Subcutaneous adipose tissue (tissue), 4 donors: ENCODE measurements around the gene STYX. TPM values are rescaled to one million over a fixed set of nuclear protein-coding genes. Genes with fewer than 3 reads are reported as not detected.

Experiments used
- CTCF ChIP-seq: fragments of 450-650 bp; IDR thresholded peaks from one replicate; pipeline ENCODE4 v1.5.1; 2016; ENCODE audit warnings: low read depth, mild to moderate bottlenecking, control low read depth, antibody characterized with exemption, moderate library complexity
- total RNA-seq, 4 donors: library from RNA; depleted of rRNA; stranded (reverse); fragments of >200 nt; gene quantifications; one replicate each; pipeline ENCODE4 v1.1.0, GENCODE V29; 2016

The STYX gene
- total RNA-seq, 4 donors from 2014 or later = 17.7 to 26.9 (median 19.1) TPM

GRCh38 chr14:52693532-52693931 lies 36.4 kb upstream of the STYX start:
- no peak for TF ChIP-seq CTCF

- no peak for TF ChIP-seq CTCF
Observed at GRCh38 chr14:52694761-52695480, 35.0 kb upstream of the STYX start.

- TF ChIP-seq CTCF = no peak
Observed at GRCh38 chr14:52695481-52696091, 34.4 kb upstream of the STYX start, which contains the start of gene ERO1A. TSS of gene ERO1A (minus strand) at chr14:52695558. CDS start at chr14:52695481, 77 bp downstream.

GRCh38 chr14:52700701-52701172 lies 29.2 kb upstream of the STYX start:
- TF ChIP-seq CTCF = no peak

- no peak for TF ChIP-seq CTCF
Observed at GRCh38 chr14:52701223-52701622, 28.7 kb upstream of the STYX start.

- TF ChIP-seq CTCF = no peak
Observed at GRCh38 chr14:52703225-52703624, 26.7 kb upstream of the STYX start.

GRCh38 chr14:52703664-52704063 lies 26.3 kb upstream of the STYX start:
- no peak for TF ChIP-seq CTCF
